ENCODE data around the gene SLC34A1.

Gene SLC34A1

DNA sequence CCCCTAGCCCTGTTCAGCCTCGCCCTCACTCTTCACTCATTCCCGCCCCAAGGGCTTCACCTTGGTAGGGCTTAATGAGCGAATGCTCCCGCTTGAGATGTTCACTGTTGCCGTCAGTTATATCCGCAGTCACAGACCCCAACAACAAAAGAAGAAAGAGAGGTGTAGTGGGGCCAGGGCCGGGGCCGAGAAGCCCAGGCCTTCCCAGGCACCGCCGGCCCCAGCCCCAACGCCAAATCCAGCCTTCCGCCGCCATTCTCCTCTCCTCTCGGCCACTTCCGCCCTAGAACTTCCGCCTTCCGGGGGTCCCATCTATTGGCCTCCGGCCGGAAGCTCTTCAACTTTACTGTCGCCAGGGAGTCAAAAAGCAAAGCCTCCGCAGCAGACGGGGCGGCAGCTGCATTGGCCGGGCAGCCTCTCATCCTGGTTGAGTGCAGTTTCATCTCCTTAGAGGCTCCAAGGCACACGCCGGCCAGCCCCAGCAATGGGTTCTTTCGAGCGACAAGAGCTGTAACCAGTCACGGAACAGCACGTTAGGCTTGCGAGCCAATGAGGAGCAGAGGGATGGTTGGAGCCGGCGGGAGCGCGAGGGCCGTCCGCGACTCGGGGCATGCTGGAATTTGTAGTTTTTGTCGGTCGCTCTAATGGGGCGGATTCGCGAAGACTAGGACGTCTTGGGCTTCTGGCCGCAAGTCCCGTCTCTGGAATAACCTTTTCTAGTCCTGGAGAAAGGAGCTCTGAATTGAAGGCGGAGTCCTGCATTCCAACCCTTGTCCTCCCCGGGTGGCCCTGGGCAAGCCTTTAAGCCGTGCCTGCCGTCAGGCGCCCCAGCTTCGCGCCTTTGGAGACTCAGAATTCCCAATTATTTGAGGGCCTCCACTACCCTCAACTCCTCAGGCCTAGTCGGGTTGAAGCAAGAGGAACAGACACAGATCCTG lies 32.6 kb upstream of the SLC34A1 start, which contains the start of gene LMAN2 (continued):
- TF ChIP-seq ZNF362 (tag by site-specific recombination; IDR thresholded peaks at IDR 0.05) (no peak), YY2 (tag by site-specific recombination; IDR thresholded peaks at IDR 0.05) (peak; percentile 92), EGR2 (tag by site-specific recombination; IDR thresholded peaks at IDR 0.05; ENCODE audit: low read depth) (no peak), ZFP69B (tag by site-specific recombination; IDR thresholded peaks at IDR 0.05) (peak; percentile 66), YY1 (tag by site-specific recombination; IDR thresholded peaks at IDR 0.05) (peak; percentile 92), ZNF585B (tag by site-specific recombination; IDR thresholded peaks at IDR 0.05) (no peak), ZXDB (tag by site-specific recombination; IDR thresholded peaks at IDR 0.05) (peak; percentile 98), ZNF623 (tag by site-specific recombination; IDR thresholded peaks at IDR 0.05) (no peak), ZNF423 (tag by site-specific recombination; IDR thresholded peaks at IDR 0.05) (no peak), ZNF670 (tag by site-specific recombination; IDR thresholded peaks at IDR 0.05; ENCODE audit: low read depth) (no peak), ZNF138 (tag by site-specific recombination; IDR thresholded peaks at IDR 0.05; ENCODE audit: borderline replicate concordance) (no peak), ZNF571 (tag by site-specific recombination; IDR thresholded peaks at IDR 0.05) (no peak), ZNF704 (tag by site-specific recombination; IDR thresholded peaks at IDR 0.05) (no peak), ZNF223 (tag by site-specific recombination; IDR thresholded peaks at IDR 0.05) (no peak), WT1 (tag by site-specific recombination; IDR thresholded peaks at IDR 0.05) (0 out of 2 replicates have a peak, but pooled peaks have one; percentile 32), ZNF248 (tag by site-specific recombination; IDR thresholded peaks at IDR 0.05) (no peak), ZNF843 (tag by site-specific recombination; IDR thresholded peaks at IDR 0.05) (peak; percentile 47; the same call in 1 of the 2 replicates), PRDM4 (tag by site-specific recombination; IDR thresholded peaks at IDR 0.05) (peak; percentile 34; the same call in 1 of the 2 replicates), SP3 (tag by site-specific recombination; IDR thresholded peaks at IDR 0.05) (peak; percentile 92), ZFP41 (tag by site-specific recombination; IDR thresholded peaks at IDR 0.05; ENCODE audit: borderline replicate concordance) (no peak), REPIN1 (tag by site-specific recombination; IDR thresholded peaks at IDR 0.05; ENCODE audit: low read depth) (no peak), SETDB1 (IDR thresholded peaks at IDR 0.05; ENCODE audit: insufficient read length, low read length) (no peak), ZNF692 (tag by site-specific recombination; IDR thresholded peaks at IDR 0.05) (peak; percentile 85), ZNF768 (tag by site-specific recombination; IDR thresholded peaks at IDR 0.05) (no peak)
- TF ChIP-seq, protein P1, sequence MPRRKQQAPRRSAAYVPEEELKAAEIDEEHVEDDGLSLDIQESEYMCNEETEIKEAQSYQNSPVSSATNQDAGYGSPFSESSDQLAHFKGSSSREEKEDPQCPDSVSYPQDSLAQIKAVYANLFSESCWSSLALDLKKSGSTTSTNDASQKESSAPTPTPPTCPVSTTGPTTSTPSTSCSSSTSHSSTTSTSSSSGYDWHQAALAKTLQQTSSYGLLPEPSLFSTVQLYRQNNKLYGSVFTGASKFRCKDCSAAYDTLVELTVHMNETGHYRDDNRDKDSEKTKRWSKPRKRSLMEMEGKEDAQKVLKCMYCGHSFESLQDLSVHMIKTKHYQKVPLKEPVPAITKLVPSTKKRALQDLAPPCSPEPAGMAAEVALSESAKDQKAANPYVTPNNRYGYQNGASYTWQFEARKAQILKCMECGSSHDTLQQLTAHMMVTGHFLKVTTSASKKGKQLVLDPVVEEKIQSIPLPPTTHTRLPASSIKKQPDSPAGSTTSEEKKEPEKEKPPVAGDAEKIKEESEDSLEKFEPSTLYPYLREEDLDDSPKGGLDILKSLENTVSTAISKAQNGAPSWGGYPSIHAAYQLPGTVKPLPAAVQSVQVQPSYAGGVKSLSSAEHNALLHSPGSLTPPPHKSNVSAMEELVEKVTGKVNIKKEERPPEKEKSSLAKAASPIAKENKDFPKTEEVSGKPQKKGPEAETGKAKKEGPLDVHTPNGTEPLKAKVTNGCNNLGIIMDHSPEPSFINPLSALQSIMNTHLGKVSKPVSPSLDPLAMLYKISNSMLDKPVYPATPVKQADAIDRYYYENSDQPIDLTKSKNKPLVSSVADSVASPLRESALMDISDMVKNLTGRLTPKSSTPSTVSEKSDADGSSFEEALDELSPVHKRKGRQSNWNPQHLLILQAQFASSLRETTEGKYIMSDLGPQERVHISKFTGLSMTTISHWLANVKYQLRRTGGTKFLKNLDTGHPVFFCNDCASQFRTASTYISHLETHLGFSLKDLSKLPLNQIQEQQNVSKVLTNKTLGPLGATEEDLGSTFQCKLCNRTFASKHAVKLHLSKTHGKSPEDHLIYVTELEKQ (tag by site-specific recombination; IDR thresholded peaks at IDR 0.05; ENCODE audit: borderline replicate concordance) = no peak
- TF ChIP-seq, protein P2, sequence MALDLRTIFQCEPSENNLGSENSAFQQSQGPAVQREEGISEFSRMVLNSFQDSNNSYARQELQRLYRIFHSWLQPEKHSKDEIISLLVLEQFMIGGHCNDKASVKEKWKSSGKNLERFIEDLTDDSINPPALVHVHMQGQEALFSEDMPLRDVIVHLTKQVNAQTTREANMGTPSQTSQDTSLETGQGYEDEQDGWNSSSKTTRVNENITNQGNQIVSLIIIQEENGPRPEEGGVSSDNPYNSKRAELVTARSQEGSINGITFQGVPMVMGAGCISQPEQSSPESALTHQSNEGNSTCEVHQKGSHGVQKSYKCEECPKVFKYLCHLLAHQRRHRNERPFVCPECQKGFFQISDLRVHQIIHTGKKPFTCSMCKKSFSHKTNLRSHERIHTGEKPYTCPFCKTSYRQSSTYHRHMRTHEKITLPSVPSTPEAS (tag by site-specific recombination; IDR thresholded peaks at IDR 0.05) = peak; percentile 56
- TF ChIP-seq, protein P3, sequence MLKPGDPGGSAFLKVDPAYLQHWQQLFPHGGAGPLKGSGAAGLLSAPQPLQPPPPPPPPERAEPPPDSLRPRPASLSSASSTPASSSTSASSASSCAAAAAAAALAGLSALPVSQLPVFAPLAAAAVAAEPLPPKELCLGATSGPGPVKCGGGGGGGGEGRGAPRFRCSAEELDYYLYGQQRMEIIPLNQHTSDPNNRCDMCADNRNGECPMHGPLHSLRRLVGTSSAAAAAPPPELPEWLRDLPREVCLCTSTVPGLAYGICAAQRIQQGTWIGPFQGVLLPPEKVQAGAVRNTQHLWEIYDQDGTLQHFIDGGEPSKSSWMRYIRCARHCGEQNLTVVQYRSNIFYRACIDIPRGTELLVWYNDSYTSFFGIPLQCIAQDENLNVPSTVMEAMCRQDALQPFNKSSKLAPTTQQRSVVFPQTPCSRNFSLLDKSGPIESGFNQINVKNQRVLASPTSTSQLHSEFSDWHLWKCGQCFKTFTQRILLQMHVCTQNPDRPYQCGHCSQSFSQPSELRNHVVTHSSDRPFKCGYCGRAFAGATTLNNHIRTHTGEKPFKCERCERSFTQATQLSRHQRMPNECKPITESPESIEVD (tag by site-specific recombination; IDR thresholded peaks at IDR 0.05) = no peak

Data from HEK293 (cell line).